HAP-1 (cell line): ENCODE data around the gene HBB.

ENCODE experiments used
- DNase-seq, 2 experiments: peaks; one replicate each; pipeline ENCODE4 v3.0.0-alpha.2; 2016 to 2020; ENCODE audit warnings: low spot score in 2 of 2
- H3K27me3 ChIP-seq: fragments of 250-450 bp; sonication (Bioruptor Pico); 2 replicates; pipeline ENCODE4 v1.5.1; 2020; ENCODE audit warnings: low read depth, mild to moderate bottlenecking, moderate library complexity
- H3K36me3 ChIP-seq: fragments of 250-450 bp; sonication (Bioruptor Pico); replicated peaks from 2 replicates; pipeline ENCODE4 v1.5.1; 2020; ENCODE audit warnings: mild to moderate bottlenecking
- H3K4me1 ChIP-seq: fragments of 250-450 bp; sonication (Bioruptor Pico); 2 replicates; pipeline ENCODE4 v1.5.1; 2020; ENCODE audit warnings: mild to moderate bottlenecking
- H3K4me3 ChIP-seq: fragments of 250-450 bp; sonication (Bioruptor Pico); 2 replicates; pipeline ENCODE4 v1.5.1; 2020; ENCODE audit warnings: mild to moderate bottlenecking, moderate library complexity
- H3K9me3 ChIP-seq: fragments of 250-450 bp; sonication (Bioruptor Pico); 2 replicates; pipeline ENCODE4 v1.5.1; 2020; ENCODE audit warnings: mild to moderate bottlenecking, moderate library complexity
- in situ Hi-C: fragments of 300-500 bp; cut with MboI; formaldehyde crosslinking; loops from 3 replicates; pipeline ENCODE4 v1.14.3; 2020; ENCODE audit warnings: low sequenced_read_pairs, inconsistent platforms, mixed read lengths

The HBB gene

DNA sequence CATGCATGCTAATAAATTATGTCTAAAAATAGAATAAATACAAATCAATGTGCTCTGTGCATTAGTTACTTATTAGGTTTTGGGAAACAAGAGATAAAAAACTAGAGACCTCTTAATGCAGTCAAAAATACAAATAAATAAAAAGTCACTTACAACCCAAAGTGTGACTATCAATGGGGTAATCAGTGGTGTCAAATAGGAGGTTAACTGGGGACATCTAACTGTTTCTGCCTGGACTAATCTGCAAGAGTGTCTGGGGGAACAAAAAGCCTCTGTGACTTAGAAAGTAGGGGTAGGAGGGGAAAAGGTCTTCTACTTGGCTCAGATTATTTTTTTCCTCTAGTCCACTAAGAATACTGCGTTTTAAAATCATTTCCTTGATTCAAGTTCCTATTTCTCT lies 810 bp upstream of the HBB start:
- Histone ChIP-seq H3K9me3 (no peaks in the 10 kb centered on the region), H3K36me3 (no peaks in the 10 kb centered on the region), H3K27me3 (no peaks in the 10 kb centered on the region), H3K4me1 (no peaks in the 10 kb centered on the region), H3K4me3 (no peak overlapping the region)
- in situ Hi-C loops: no loop called here
- DNase-seq: no peak

DNA sequence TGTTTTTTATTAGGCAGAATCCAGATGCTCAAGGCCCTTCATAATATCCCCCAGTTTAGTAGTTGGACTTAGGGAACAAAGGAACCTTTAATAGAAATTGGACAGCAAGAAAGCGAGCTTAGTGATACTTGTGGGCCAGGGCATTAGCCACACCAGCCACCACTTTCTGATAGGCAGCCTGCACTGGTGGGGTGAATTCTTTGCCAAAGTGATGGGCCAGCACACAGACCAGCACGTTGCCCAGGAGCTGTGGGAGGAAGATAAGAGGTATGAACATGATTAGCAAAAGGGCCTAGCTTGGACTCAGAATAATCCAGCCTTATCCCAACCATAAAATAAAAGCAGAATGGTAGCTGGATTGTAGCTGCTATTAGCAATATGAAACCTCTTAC lies 1.4 kb downstream of the HBB start:
- Histone ChIP-seq H3K9me3 (no peaks in the 10 kb centered on the region), H3K4me3 (no peak overlapping the region), H3K27me3 (no peaks in the 10 kb centered on the region), H3K4me1 (no peaks in the 10 kb centered on the region), H3K36me3 (no peaks in the 10 kb centered on the region)
- no peak for DNase-seq
- in situ Hi-C loops: no loop called here

- Histone ChIP-seq H3K36me3 (no peaks in the 10 kb centered on the region), H3K4me3 (no peak overlapping the region), H3K4me1 (no peaks in the 10 kb centered on the region), H3K27me3 (no peaks in the 10 kb centered on the region), H3K9me3 (no peaks in the 10 kb centered on the region)
- in situ Hi-C loops: no loop called here
- no peak for DNase-seq
Measured at GRCh38 chr11:5224538-5225479, 2.1 kb downstream of the HBB start.

DNA sequence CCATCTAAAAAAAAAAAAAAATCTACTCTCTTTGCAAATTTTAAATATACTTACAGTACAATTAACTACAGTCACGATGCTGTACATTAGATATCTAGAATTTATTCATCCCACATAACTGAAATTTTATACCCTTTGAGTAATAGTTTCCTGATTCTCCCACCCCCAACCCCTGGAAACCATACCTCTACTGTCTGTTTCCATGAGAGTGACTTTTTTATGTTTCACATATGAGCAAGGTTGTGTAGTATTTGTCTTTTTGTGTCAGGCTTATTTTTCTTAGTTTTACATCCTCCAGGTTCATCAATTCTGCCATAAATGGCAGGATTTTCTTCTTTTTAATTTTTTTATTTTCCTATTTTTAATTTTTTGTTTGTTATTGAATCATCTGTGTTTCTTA lies 3.2 kb downstream of the HBB start:
- Histone ChIP-seq H3K4me3 (no peak overlapping the region), H3K4me1 (no peaks in the 10 kb centered on the region), H3K9me3 (no peaks in the 10 kb centered on the region), H3K36me3 (no peaks in the 10 kb centered on the region), H3K27me3 (no peaks in the 10 kb centered on the region)
- DNase-seq: no peak
- in situ Hi-C loops: no loop called here

DNA sequence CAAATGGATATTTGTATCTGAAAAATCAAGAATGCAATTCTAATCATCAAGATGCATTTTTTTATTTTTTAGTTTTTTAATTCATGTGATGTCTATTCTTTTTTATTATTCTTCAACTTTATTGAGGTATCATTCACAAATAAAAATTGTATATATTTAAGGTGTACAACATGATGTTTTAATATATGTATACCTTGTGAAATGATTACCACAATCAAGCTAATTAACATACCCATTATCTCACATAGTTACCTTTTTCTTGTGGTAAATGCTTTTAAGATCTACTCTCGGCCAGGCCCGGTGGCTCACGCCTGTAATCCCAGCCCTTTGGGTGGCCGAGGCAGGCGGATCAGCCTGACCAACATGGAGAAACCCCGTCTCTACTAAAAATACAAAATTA lies 3.7 kb downstream of the HBB start:
- no peaks in the 10 kb centered on the region for H3K27me3 ChIP-seq
- no peaks in the 10 kb centered on the region for H3K4me1 ChIP-seq
- H3K36me3 ChIP-seq: no peaks in the 10 kb centered on the region
- no peaks in the 10 kb centered on the region for H3K9me3 ChIP-seq
- no peak overlapping the region for H3K4me3 ChIP-seq
- in situ Hi-C loops: no loop called here
- DNase-seq: no peak

DNA sequence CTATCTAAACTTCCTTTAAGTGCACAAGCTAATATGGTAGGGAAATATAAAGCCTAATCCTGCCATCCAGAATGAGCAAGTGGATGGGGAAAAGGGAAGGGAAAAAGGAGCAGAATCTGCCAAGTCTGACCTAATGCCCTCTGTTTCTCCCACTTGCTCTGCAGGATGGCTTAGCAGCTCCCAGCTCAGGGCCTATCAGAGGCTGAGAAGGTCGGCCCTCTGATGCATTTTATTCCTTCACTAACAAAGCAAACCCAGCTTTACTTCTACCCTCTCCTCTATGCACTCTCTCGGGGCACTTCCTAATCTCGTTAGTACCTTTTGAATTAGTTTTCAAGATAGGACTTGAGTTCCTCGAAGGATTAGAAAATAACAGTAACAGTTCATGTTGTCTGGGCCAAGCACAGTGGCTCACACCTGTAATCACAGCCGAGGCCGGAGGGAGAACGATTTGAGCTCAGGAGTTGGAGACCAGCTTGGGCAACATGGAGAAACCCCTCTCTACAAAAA lies 16.4 kb downstream of the HBB start:
- in situ Hi-C loops: no loop called here
- Histone ChIP-seq H3K4me3 (no peak overlapping the region), H3K9me3 (no peaks in the 10 kb centered on the region), H3K27me3 (no peaks in the 10 kb centered on the region), H3K36me3 (no peaks in the 10 kb centered on the region), H3K4me1 (no peaks in the 10 kb centered on the region)
- no peak for DNase-seq

- in situ Hi-C loops: no loop called here
- Histone ChIP-seq H3K4me3 (no peak overlapping the region), H3K4me1 (no peaks in the 10 kb centered on the region)
Measured at GRCh38 chr11:5204787-5205186, 22.1 kb downstream of the HBB start.

GRCh38 chr11:5203366-5203765 lies 23.5 kb downstream of the HBB start:
- DNase-seq: no peak
- in situ Hi-C loops: no loop called here
- H3K9me3 ChIP-seq: no peaks in the 10 kb centered on the region
- H3K27me3 ChIP-seq: no peaks in the 10 kb centered on the region
- no peaks in the 10 kb centered on the region for H3K4me1 ChIP-seq
- no peak overlapping the region for H3K4me3 ChIP-seq
- no peaks in the 10 kb centered on the region for H3K36me3 ChIP-seq

More at GRCh38 chr11:5204787-5205186, 22.1 kb downstream of the HBB start:
- Histone ChIP-seq H3K36me3 (no peaks in the 10 kb centered on the region), H3K27me3 (no peaks in the 10 kb centered on the region), H3K9me3 (no peaks in the 10 kb centered on the region)
- peak in 1 of 2 experiments; percentile 4 for DNase-seq

DNA sequence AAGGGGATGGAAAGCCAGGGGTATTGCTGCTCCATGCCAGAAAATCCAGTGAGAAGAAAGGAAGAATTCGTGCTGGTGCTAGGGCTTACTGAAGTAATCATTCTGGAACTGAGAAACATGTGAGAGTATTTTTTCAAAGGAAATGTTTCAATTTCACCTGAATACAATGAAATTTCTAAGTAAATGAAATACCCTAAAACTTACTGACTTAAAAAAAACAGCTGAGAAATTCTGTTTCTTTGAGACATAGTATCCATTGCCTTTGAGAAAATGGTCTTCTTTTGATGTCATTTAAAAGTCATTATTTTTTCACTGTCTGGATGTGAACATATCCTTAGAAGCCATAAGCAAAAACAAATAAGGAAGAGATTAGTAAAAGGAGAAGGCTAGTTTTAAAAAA lies 26.3 kb downstream of the HBB start, which contains the start of gene OR51V1:
OR51V1 (minus strand) TSS at position 101 of the 400 bp plus-strand sequence; CDS start at position 101, 0 bp downstream.
- H3K9me3 ChIP-seq: no peaks in the 10 kb centered on the region
- H3K4me1 ChIP-seq: no peaks in the 10 kb centered on the region
- no peaks in the 10 kb centered on the region for H3K36me3 ChIP-seq
- DNase-seq: no peak
- H3K4me3 ChIP-seq: no peak within 1 kb of the TSS
- in situ Hi-C loops: no loop called here
- no peaks in the 10 kb centered on the region for H3K27me3 ChIP-seq

- no peak for DNase-seq
- no peaks in the 10 kb centered on the region for H3K4me1 ChIP-seq
- no peaks in the 10 kb centered on the region for H3K9me3 ChIP-seq
- no peaks in the 10 kb centered on the region for H3K27me3 ChIP-seq
- H3K4me3 ChIP-seq: no peak overlapping the region
- in situ Hi-C loops: no loop called here
- H3K36me3 ChIP-seq: no peaks in the 10 kb centered on the region
Measured at GRCh38 chr11:5198285-5198684, 28.6 kb downstream of the HBB start.

DNA sequence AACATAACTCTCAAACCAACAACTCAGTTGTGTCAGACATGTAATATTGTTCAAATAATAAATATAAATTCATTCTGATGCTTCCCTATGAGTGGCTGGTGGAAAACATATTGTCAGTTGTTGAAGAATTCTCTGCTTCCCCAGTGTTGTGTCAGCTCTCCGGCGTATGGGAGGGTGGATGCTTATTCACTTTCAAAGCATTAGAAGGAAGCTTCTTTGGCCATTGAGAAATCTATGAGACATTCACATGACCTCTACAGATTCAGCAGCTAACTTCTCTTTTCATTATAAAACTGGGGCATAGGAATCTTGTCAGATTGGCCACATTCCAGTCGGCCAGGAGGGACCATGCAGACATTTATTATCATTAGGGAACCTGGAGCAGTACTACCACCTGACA lies 29.3 kb downstream of the HBB start:
- Histone ChIP-seq H3K36me3 (no peaks in the 10 kb centered on the region), H3K4me1 (no peaks in the 10 kb centered on the region), H3K9me3 (no peaks in the 10 kb centered on the region), H3K4me3 (no peak overlapping the region), H3K27me3 (no peaks in the 10 kb centered on the region)
- DNase-seq: no peak
- in situ Hi-C loops: no loop called here

- no peaks in the 10 kb centered on the region for H3K9me3 ChIP-seq
- in situ Hi-C loops: no loop called here
Measured at GRCh38 chr11:5196731-5197130, 30.1 kb downstream of the HBB start.

GRCh38 chr11:5196067-5196466 lies 30.8 kb downstream of the HBB start:
- no peaks in the 10 kb centered on the region for H3K4me1 ChIP-seq
- in situ Hi-C loops: no loop called here

More at GRCh38 chr11:5196731-5197130, 30.1 kb downstream of the HBB start:
- DNase-seq: no peak
- H3K4me1 ChIP-seq: no peaks in the 10 kb centered on the region
- no peaks in the 10 kb centered on the region for H3K27me3 ChIP-seq
- no peak overlapping the region for H3K4me3 ChIP-seq
- no peaks in the 10 kb centered on the region for H3K36me3 ChIP-seq

GRCh38 chr11:5192738-5193137 lies 34.1 kb downstream of the HBB start:
- no peaks in the 10 kb centered on the region for H3K36me3 ChIP-seq
- H3K9me3 ChIP-seq: no peaks in the 10 kb centered on the region
- DNase-seq: no peak
- no peak overlapping the region for H3K4me3 ChIP-seq
- no peaks in the 10 kb centered on the region for H3K27me3 ChIP-seq
- in situ Hi-C loops: no loop called here
- no peaks in the 10 kb centered on the region for H3K4me1 ChIP-seq

More at GRCh38 chr11:5196067-5196466, 30.8 kb downstream of the HBB start:
- H3K9me3 ChIP-seq: no peaks in the 10 kb centered on the region
- no peaks in the 10 kb centered on the region for H3K27me3 ChIP-seq
- H3K36me3 ChIP-seq: no peaks in the 10 kb centered on the region
- DNase-seq: no peak
- no peak overlapping the region for H3K4me3 ChIP-seq
